Measurements from ENCODE around the gene FAN1. TPM values are rescaled to one million over a fixed set of nuclear protein-coding genes. Genes with fewer than 3 reads are reported as not detected.

FAN1 gene
- total and polyA plus RNA-seq, 2 of the 4 experiments (the other 2 are of a cell fraction): 7.6 to 12.4 TPM

GRCh38 chr15:30969724-30970123 is 66.0 kb downstream of the FAN1 start:
- Histone ChIP-seq H4K20me1 (ENCODE audit: insufficient read depth, low read length) (no peaks in the 10 kb centered on the region), H2AFZ (replicated peaks; ENCODE audit: low read length, poor library complexity) (no peak overlapping the region), H3K4me1 (ENCODE audit: control insufficient read depth, insufficient read depth, low read length) (no peaks in the 10 kb centered on the region), H3K18ac (ENCODE audit: low read depth, low read length) (no peak overlapping the region), H2BK15ac (ENCODE audit: low read depth, low read length) (no peak overlapping the region), H3K9me3 (ENCODE audit: control insufficient read depth, insufficient read depth, low read length) (no peaks in the 10 kb centered on the region), H3K4ac (ENCODE audit: low read depth, low read length) (no peak overlapping the region), H4K91ac (ENCODE audit: insufficient read depth, low read depth, low read length) (no peak overlapping the region), H3K36me3 (ENCODE audit: control insufficient read depth, insufficient read depth, low read length) (peaks cover 9% of the 10 kb centered on the region), H3K4me2 (ENCODE audit: low read depth, low read length) (no peak overlapping the region), H3K9ac (ENCODE audit: low read depth, low read length) (no peak overlapping the region), H3K79me1 (ENCODE audit: low read depth in 1 of 2, low read length in 2 of 2) (peaks cover 12 to 14% of the 10 kb centered on the region in 2 experiments), H2AK9ac (replicated peaks; ENCODE audit: low read depth, low read length, poor library complexity) (no peak overlapping the region), H4K5ac (ENCODE audit: low read depth, low read length) (no peak overlapping the region), H3K23ac (ENCODE audit: low read depth, low read length) (no peak overlapping the region), H2BK5ac (ENCODE audit: low read depth, low read length, poor library complexity, severe bottlenecking) (no peak overlapping the region), H3K27ac (ENCODE audit: insufficient read depth, low read length) (no peak overlapping the region), H3K9me1 (ENCODE audit: insufficient read depth, low read length) (no peaks in the 10 kb centered on the region), H3K27me3 (ENCODE audit: control insufficient read depth, insufficient read depth, low read length) (no peaks in the 10 kb centered on the region), H3K56ac (ENCODE audit: extremely low read depth, insufficient read depth, low read length) (no peak overlapping the region), H2BK120ac (ENCODE audit: low read depth, low read length) (no peak overlapping the region), H3K4me3 (ENCODE audit: insufficient read depth, low read depth, low read length) (no peak overlapping the region), H4K8ac (ENCODE audit: low read depth in 2 of 2, low read length in 2 of 2) (no peak overlapping the region), H3K14ac (replicated peaks; ENCODE audit: low read depth, low read length) (no peak overlapping the region), H2BK20ac (ENCODE audit: low read depth, low read length) (no peak overlapping the region), H2AK5ac (ENCODE audit: low read depth, low read length) (no peak overlapping the region)
- TF ChIP-seq CHD1 (IDR thresholded peaks at IDR 0.05; ENCODE audit: low read depth, low read length) (no peak), FOS (IDR thresholded peaks at IDR 0.05; ENCODE audit: low read depth, low read length) (no peak), NFE2L2 (IDR thresholded peaks at IDR 0.05; ENCODE audit: low read depth, low read length) (no peak), RAD21 (IDR thresholded peaks at IDR 0.05; ENCODE audit: low read length) (no peak), MAFK (IDR thresholded peaks at IDR 0.05; ENCODE audit: low read depth, low read length) (no peak), ELK1 (IDR thresholded peaks at IDR 0.05; ENCODE audit: borderline replicate concordance, low read depth, low read length) (no peak), RFX5 (IDR thresholded peaks at IDR 0.05; ENCODE audit: low read depth, low read length) (no peak), RCOR1 (IDR thresholded peaks at IDR 0.05; ENCODE audit: insufficient replicate concordance, low read length) (no peak), POLR2A (IDR thresholded peaks at IDR 0.05; ENCODE audit: low read depth, low read length) (no peak), MXI1 (IDR thresholded peaks at IDR 0.05; ENCODE audit: borderline replicate concordance, low read depth, low read length) (no peak), BHLHE40 (IDR thresholded peaks at IDR 0.05; ENCODE audit: low read depth, low read length) (no peak), USF2 (IDR thresholded peaks at IDR 0.05; ENCODE audit: low read depth, low read length) (no peak), CTCF (conservative IDR thresholded peaks at IDR 0.05; ENCODE audit: low read depth, low read length) (no peak), MAZ (IDR thresholded peaks at IDR 0.05; ENCODE audit: borderline replicate concordance, low read depth, low read length) (no peak), SMC3 (IDR thresholded peaks at IDR 0.05; ENCODE audit: low read depth, low read length) (no peak)
- intact Hi-C loops (cut with micrococcal nuclease) (no loop called here), dilution Hi-C loops (cut with HindIII; ENCODE audit: low sequenced_read_pairs, unreplicated experiment) (no loop called here), in situ Hi-C loops (cut with MboI; ENCODE audit: low sequenced_read_pairs) (no loop called here)
- 100% methylated on average over 1 of the region's 2 CpGs; no CpG with 5 or more reads in 1 of the 2 experiments for WGBS, 2 experiments (ENCODE audit: extremely low coverage in 2 of 2, insufficient read length in 1 of 2)
- CTCF ChIA-PET: no interaction called here
- no peak for DNase-seq
- BruUV-seq (replicated peaks): no TSS peak
- no peak for ATAC-seq (ENCODE audit: low read depth)
- POLR2A ChIA-PET (ENCODE audit: unreplicated experiment): no interaction called here
